Nephron progenitor cell (in vitro differentiated cells): ENCODE measurements around the gene OSGIN1.

Source experiments
- DNase-seq: peaks from one replicate; pipeline ENCODE4 v3.0.0; 2021
- H3K27ac Mint-ChIP-seq: 2 replicates; pipeline ENCODE4 v1.8.0; 2021; ENCODE audit warnings: mild to moderate bottlenecking, moderate library complexity, mixed read lengths
- H3K27me3 Mint-ChIP-seq: 2 replicates; pipeline ENCODE4 v1.8.0; 2021; ENCODE audit warnings: mild to moderate bottlenecking, low read depth, mixed read lengths; ENCODE audit not compliant: poor library complexity
- H3K36me3 Mint-ChIP-seq: 2 replicates; pipeline ENCODE4 v1.8.0; 2021; ENCODE audit warnings: low read depth, mixed read lengths
- H3K4me1 Mint-ChIP-seq: 2 replicates; pipeline ENCODE4 v1.8.0; 2021; ENCODE audit warnings: mixed read lengths
- H3K4me3 Mint-ChIP-seq: 2 replicates; pipeline ENCODE4 v1.8.0; 2021; ENCODE audit warnings: mild to moderate bottlenecking, moderate library complexity, mixed read lengths
- H3K9me3 Mint-ChIP-seq: 2 replicates; pipeline ENCODE4 v1.8.0; 2021; ENCODE audit warnings: mild to moderate bottlenecking, moderate library complexity, mixed read lengths
- CTCF ChIP-seq: fragments of 200-600 bp; sonication (generic); IDR thresholded peaks from 2 replicates; pipeline ENCODE4 v1.5.0; 2021; ENCODE audit warnings: antibody characterized with exemption

The OSGIN1 gene

GRCh38 chr16:84000989-84001642 is 48.1 kb downstream of the OSGIN1 start:
- Mint-ChIP-seq H3K27ac (no peak overlapping the region), H3K4me1 (peaks cover 37% of the 10 kb centered on the region), H3K27me3 (peaks cover 7% of the 10 kb centered on the region), H3K4me3 (no peak overlapping the region), H3K9me3 (no peaks in the 10 kb centered on the region), H3K36me3 (no peaks in the 10 kb centered on the region)
- no peak for DNase-seq
- TF ChIP-seq CTCF: no peak

GRCh38 chr16:84001726-84002125 is 48.7 kb downstream of the OSGIN1 start:
- Mint-ChIP-seq H3K4me3 (no peak overlapping the region), H3K27ac (no peak overlapping the region), H3K4me1 (peaks cover 32% of the 10 kb centered on the region), H3K9me3 (no peaks in the 10 kb centered on the region), H3K27me3 (peaks cover 8% of the 10 kb centered on the region), H3K36me3 (no peaks in the 10 kb centered on the region)
- TF ChIP-seq CTCF: no peak
- DNase-seq: no peak

GRCh38 chr16:84003038-84003437 is 50.0 kb downstream of the OSGIN1 start:
- Mint-ChIP-seq H3K4me1 (peaks cover 39% of the 10 kb centered on the region), H3K9me3 (no peaks in the 10 kb centered on the region)

GRCh38 chr16:84004442-84004841 is 51.4 kb downstream of the OSGIN1 start:
- no peak overlapping the region for H3K27ac Mint-ChIP-seq
- H3K4me3 Mint-ChIP-seq: no peak overlapping the region
- H3K9me3 Mint-ChIP-seq: no peaks in the 10 kb centered on the region
- H3K36me3 Mint-ChIP-seq: no peaks in the 10 kb centered on the region
- peaks cover 11% of the 10 kb centered on the region for H3K27me3 Mint-ChIP-seq
- no peak for TF ChIP-seq CTCF
- no peak for DNase-seq
- H3K4me1 Mint-ChIP-seq: peaks cover 33% of the 10 kb centered on the region

More at GRCh38 chr16:84003038-84003437, 50.0 kb downstream of the OSGIN1 start:
- no peak overlapping the region for H3K27ac Mint-ChIP-seq
- H3K36me3 Mint-ChIP-seq: no peaks in the 10 kb centered on the region
- peaks cover 8% of the 10 kb centered on the region for H3K27me3 Mint-ChIP-seq
- no peak for DNase-seq
- TF ChIP-seq CTCF: no peak
- H3K4me3 Mint-ChIP-seq: no peak overlapping the region

- H3K9me3 Mint-ChIP-seq: no peaks in the 10 kb centered on the region
- H3K27ac Mint-ChIP-seq: no peak overlapping the region
- H3K36me3 Mint-ChIP-seq: no peaks in the 10 kb centered on the region
- TF ChIP-seq CTCF: no peak
- peaks cover 29% of the 10 kb centered on the region for H3K4me1 Mint-ChIP-seq
- no peak for DNase-seq
- H3K27me3 Mint-ChIP-seq: peaks cover 14% of the 10 kb centered on the region
- H3K4me3 Mint-ChIP-seq: no peak overlapping the region
These were observed 52.4 kb downstream of the OSGIN1 start for GRCh38 chr16:84005391-84005790.

GRCh38 chr16:84007520-84007919 is 54.5 kb downstream of the OSGIN1 start:
- no peaks in the 10 kb centered on the region for H3K9me3 Mint-ChIP-seq
- H3K27ac Mint-ChIP-seq: no peak overlapping the region
- TF ChIP-seq CTCF: no peak
- no peak overlapping the region for H3K4me3 Mint-ChIP-seq
- H3K36me3 Mint-ChIP-seq: no peaks in the 10 kb centered on the region
- H3K27me3 Mint-ChIP-seq: peaks cover 18% of the 10 kb centered on the region
- DNase-seq: no peak
- peaks cover 24% of the 10 kb centered on the region for H3K4me1 Mint-ChIP-seq
